Uterus (tissue), 2 donors: ENCODE measurements around the gene C1orf210.

Experiments
- CTCF ChIP-seq, 4 experiments: fragments of 200-600 bp in 2 of 4; fragments of 450-650 bp in 2 of 4; sonication (generic) in 2 of 4; IDR thresholded peaks; one replicate each; pipeline ENCODE4 v1.5.1; 2016 to 2019; ENCODE audit warnings: antibody characterized with exemption in 4 of 4, mild to moderate bottlenecking in 2 of 4, moderate library complexity in 1 of 4
- POLR2A ChIP-seq, 2 donors: fragments of 450-650 bp; IDR thresholded peaks; one replicate each; pipeline ENCODE4 v1.6.1; 2016; ENCODE audit warnings: antibody characterized with exemption in 2 of 2, mild to moderate bottlenecking in 1 of 2, moderate library complexity in 1 of 2

- TF ChIP-seq CTCF (IDR thresholded peaks at IDR 0.05) (no peak), POLR2A (IDR thresholded peaks at IDR 0.05) (no peak)
These were observed 1.3 kb downstream of the C1orf210 start for GRCh38 chr1:43284065-43284464.
